ENCODE measurements around the gene PAGE4.
A peak's percentile ranks its signal among the peaks of the same experiment; 100 is the strongest.

DNA sequence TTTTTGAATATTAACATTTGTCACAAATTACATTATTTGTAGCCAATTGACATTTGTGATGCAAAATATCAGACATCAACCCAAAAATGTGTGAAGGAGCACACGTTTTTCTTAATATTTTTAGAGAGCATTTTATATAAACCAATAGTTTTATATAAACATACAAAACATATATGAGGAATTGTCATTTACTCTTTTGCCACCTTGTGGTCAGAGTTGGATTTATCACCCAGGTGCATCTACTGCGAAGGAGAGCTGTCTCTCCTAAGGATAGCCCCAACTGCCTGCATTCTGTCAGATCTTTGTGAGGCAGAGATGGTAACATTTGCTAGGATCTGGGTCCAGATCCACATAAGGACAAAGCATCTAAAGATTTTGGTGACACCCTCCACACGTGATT, 47.6 kb downstream of the PAGE4 start:
- TF ChIP-seq CTCF (IDR thresholded peaks at IDR 0.05; ENCODE audit: low read depth, low read length, poor library complexity, severe bottlenecking) (peak; percentile 37), EZH2phosphoT487 (IDR thresholded peaks at IDR 0.05; ENCODE audit: borderline replicate concordance, low read length) (no peak)

Data from DOHH2 (cell line).